Ishikawa (cell line): ENCODE measurements around the gene USP40.

ENCODE experiments used
- CEBPB ChIP-seq: IDR thresholded peaks from 2 replicates; pipeline ENCODE4 v1.6.1; 2012
- CREB1 ChIP-seq: IDR thresholded peaks from 2 replicates; pipeline ENCODE4 v1.6.1; 2012; ENCODE audit warnings: low read depth
- EP300 ChIP-seq: IDR thresholded peaks from 2 replicates; pipeline ENCODE4 v1.6.1; 2012; ENCODE audit warnings: borderline replicate concordance
- TAF1 ChIP-seq: IDR thresholded peaks from 2 replicates; pipeline ENCODE4 v1.6.1; 2012; ENCODE audit warnings: low read depth, mild to moderate bottlenecking
- YY1 ChIP-seq: IDR thresholded peaks from 2 replicates; pipeline ENCODE4 v1.6.1; 2012; ENCODE audit warnings: low read depth

DNA sequence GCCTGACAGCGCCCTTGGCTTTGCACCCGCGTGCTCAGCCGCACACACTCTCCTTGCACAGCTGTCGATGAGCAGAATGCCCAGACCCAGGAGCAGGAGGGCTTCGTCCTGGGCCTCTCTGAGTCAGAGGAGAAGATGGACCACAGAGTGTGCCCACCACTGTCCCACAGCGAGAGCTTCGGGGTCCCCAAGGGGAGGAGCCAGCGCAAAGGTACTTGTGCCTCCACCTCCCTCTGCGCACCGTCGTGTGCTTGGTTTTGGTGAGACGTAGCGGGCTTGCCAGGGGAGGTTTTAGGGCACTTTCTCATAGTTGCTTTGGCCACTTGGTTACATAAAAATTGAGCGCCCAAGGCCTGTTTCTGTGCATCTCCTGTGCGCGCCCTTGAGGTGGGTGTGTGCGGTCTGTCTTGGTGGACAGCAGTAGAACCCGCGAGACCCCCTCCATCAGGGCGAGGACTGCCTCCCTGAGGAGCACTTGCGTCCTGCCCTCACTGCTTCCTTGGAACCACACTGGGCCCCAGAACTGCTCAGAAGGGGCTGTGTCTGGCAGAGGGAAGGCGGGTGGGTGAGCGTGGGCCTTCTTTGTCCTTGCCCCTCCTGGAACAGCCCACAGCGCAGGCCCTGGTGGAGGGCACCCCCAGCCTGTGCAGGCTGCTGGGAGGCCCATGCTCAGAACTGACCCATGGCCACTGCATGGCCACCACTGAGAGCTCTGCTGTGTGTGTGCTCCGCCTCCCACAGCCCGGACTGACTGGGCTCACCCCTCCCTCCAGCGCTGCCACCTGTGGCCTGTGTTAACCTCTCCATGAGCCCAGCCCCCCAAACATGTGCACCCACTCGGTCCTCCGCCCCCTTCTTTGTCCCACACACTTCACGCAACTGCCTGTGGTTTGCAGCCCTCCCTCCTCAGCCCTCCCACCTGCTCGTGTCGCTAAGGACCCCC lies 116.4 kb downstream of the USP40 start:
- TF ChIP-seq CEBPB (no peak), TAF1 (no peak), CREB1 (no peak), YY1 (no peak), EP300 (no peak)
